Activated T-helper 17 cell treated with anti-CD3 and anti-CD28 coated beads, Interleukin-2, amount 50 U/mL, for 72 hours (primary cell): ENCODE data around the gene BNC2. TPM values are rescaled to one million over a fixed set of nuclear protein-coding genes. Genes with fewer than 3 reads are reported as not detected.

Experiments
- ATAC-seq: fragments of 150-1000 bp; cut with Tn5 transposase; replicated peaks from 2 replicates; pipeline ENCODE4 v1.10.0; 2021; ENCODE audit warnings: mild to moderate bottlenecking, moderate library complexity
- H3K27ac Mint-ChIP-seq: one replicate; pipeline ENCODE4 v1.8.0; 2022; ENCODE audit warnings: mixed read lengths
- H3K27me3 Mint-ChIP-seq: one replicate; pipeline ENCODE4 v1.8.0; 2022; ENCODE audit warnings: mixed read lengths
- H3K36me3 Mint-ChIP-seq: one replicate; pipeline ENCODE4 v1.8.0; 2022; ENCODE audit warnings: low read depth, mild to moderate bottlenecking, mixed read lengths
- H3K4me1 Mint-ChIP-seq: one replicate; pipeline ENCODE4 v1.8.0; 2022; ENCODE audit warnings: mixed read lengths
- H3K4me3 Mint-ChIP-seq: one replicate; pipeline ENCODE4 v1.8.0; 2022; ENCODE audit warnings: mild to moderate bottlenecking, mixed read lengths
- H3K9me3 Mint-ChIP-seq: one replicate; pipeline ENCODE4 v1.8.0; 2022; ENCODE audit warnings: mixed read lengths
- total RNA-seq, 2 donors: library from RNA; stranded (reverse); gene quantifications; one replicate each; pipeline ENCODE4 v1.2.3, GENCODE V29; 2022

BNC2 gene
- total RNA-seq, 2 donors from 2014 or later, result not detected

GRCh38 chr9:16879416-16879815, 8.9 kb upstream of the BNC2 start:
- H3K4me1 Mint-ChIP-seq, result no peaks in the 10 kb centered on the region
- ATAC-seq, result no peak
- no peak overlapping the region for H3K27ac Mint-ChIP-seq
- no peak overlapping the region for H3K4me3 Mint-ChIP-seq
- peaks cover 11% of the 10 kb centered on the region for H3K9me3 Mint-ChIP-seq
- H3K36me3 Mint-ChIP-seq, result no peaks in the 10 kb centered on the region
- no peaks in the 10 kb centered on the region for H3K27me3 Mint-ChIP-seq

GRCh38 chr9:16877256-16877655, 6.8 kb upstream of the BNC2 start:
- Mint-ChIP-seq H3K27me3 (peaks cover 11% of the 10 kb centered on the region), H3K9me3 (peaks cover 10% of the 10 kb centered on the region), H3K4me1 (no peaks in the 10 kb centered on the region), H3K4me3 (no peak overlapping the region), H3K27ac (no peak overlapping the region), H3K36me3 (no peaks in the 10 kb centered on the region)
- ATAC-seq, result no peak

- Mint-ChIP-seq H3K27me3 (peaks cover 23% of the 10 kb centered on the region), H3K9me3 (peaks cover 7% of the 10 kb centered on the region), H3K4me3 (no peak overlapping the region), H3K27ac (no peak overlapping the region), H3K4me1 (no peaks in the 10 kb centered on the region), H3K36me3 (no peaks in the 10 kb centered on the region)
- no peak for ATAC-seq
These were observed 2.8 kb upstream of the BNC2 start for GRCh38 chr9:16873126-16873802.

- Mint-ChIP-seq H3K9me3 (peaks cover 3% of the 10 kb centered on the region), H3K27ac (no peak overlapping the region), H3K4me3 (no peak overlapping the region), H3K4me1 (no peaks in the 10 kb centered on the region), H3K36me3 (no peaks in the 10 kb centered on the region), H3K27me3 (peaks cover 26% of the 10 kb centered on the region)
- ATAC-seq, result no peak
These were observed 1.1 kb upstream of the BNC2 start for GRCh38 chr9:16871336-16872151.

- Mint-ChIP-seq H3K27ac (no peak overlapping the region), H3K4me1 (no peaks in the 10 kb centered on the region), H3K27me3 (peaks cover 26% of the 10 kb centered on the region), H3K36me3 (no peaks in the 10 kb centered on the region), H3K9me3 (peaks cover 3% of the 10 kb centered on the region), H3K4me3 (no peak overlapping the region)
- ATAC-seq, result no peak
These were observed 431 bp downstream of the BNC2 start for GRCh38 chr9:16869882-16870595.

- Mint-ChIP-seq H3K9me3 (peaks cover 3% of the 10 kb centered on the region), H3K4me1 (no peaks in the 10 kb centered on the region), H3K4me3 (no peak overlapping the region), H3K36me3 (no peaks in the 10 kb centered on the region), H3K27me3 (peaks cover 26% of the 10 kb centered on the region), H3K27ac (no peak overlapping the region)
- no peak for ATAC-seq
These were observed 1.2 kb downstream of the BNC2 start for GRCh38 chr9:16869131-16869881.

GRCh38 chr9:16868701-16869100, 1.8 kb downstream of the BNC2 start:
- ATAC-seq, result no peak
- Mint-ChIP-seq H3K27me3 (peaks cover 23% of the 10 kb centered on the region), H3K36me3 (no peaks in the 10 kb centered on the region), H3K4me1 (no peaks in the 10 kb centered on the region), H3K9me3 (peaks cover under 1% of the 10 kb centered on the region), H3K4me3 (no peak overlapping the region), H3K27ac (no peak overlapping the region)

GRCh38 chr9:16867576-16868311, 2.7 kb downstream of the BNC2 start:
- no peak overlapping the region for H3K4me3 Mint-ChIP-seq
- H3K9me3 Mint-ChIP-seq, result no peaks in the 10 kb centered on the region
- no peaks in the 10 kb centered on the region for H3K4me1 Mint-ChIP-seq
- no peak for ATAC-seq
- peaks cover 16% of the 10 kb centered on the region for H3K27me3 Mint-ChIP-seq
- no peaks in the 10 kb centered on the region for H3K36me3 Mint-ChIP-seq
- H3K27ac Mint-ChIP-seq, result no peak overlapping the region

- peaks cover 15% of the 10 kb centered on the region for H3K27me3 Mint-ChIP-seq
- H3K4me3 Mint-ChIP-seq, result no peak overlapping the region
- no peak overlapping the region for H3K27ac Mint-ChIP-seq
- H3K36me3 Mint-ChIP-seq, result no peaks in the 10 kb centered on the region
- no peaks in the 10 kb centered on the region for H3K4me1 Mint-ChIP-seq
- H3K9me3 Mint-ChIP-seq, result no peaks in the 10 kb centered on the region
- ATAC-seq, result no peak
These were observed 3.9 kb downstream of the BNC2 start for GRCh38 chr9:16866587-16866986.

GRCh38 chr9:16864649-16865434, 5.6 kb downstream of the BNC2 start:
- peaks cover 12% of the 10 kb centered on the region for H3K27me3 Mint-ChIP-seq
- no peak for ATAC-seq
- no peaks in the 10 kb centered on the region for H3K4me1 Mint-ChIP-seq
- H3K36me3 Mint-ChIP-seq, result no peaks in the 10 kb centered on the region
- no peak overlapping the region for H3K27ac Mint-ChIP-seq
- no peaks in the 10 kb centered on the region for H3K9me3 Mint-ChIP-seq
- no peak overlapping the region for H3K4me3 Mint-ChIP-seq

GRCh38 chr9:16848179-16848578, 22.3 kb downstream of the BNC2 start:
- H3K27ac Mint-ChIP-seq, result no peak overlapping the region
- no peaks in the 10 kb centered on the region for H3K36me3 Mint-ChIP-seq
- no peaks in the 10 kb centered on the region for H3K4me1 Mint-ChIP-seq
- H3K27me3 Mint-ChIP-seq, result no peaks in the 10 kb centered on the region
- no peaks in the 10 kb centered on the region for H3K9me3 Mint-ChIP-seq
- no peak overlapping the region for H3K4me3 Mint-ChIP-seq
- no peak for ATAC-seq

GRCh38 chr9:16846986-16847385, 23.5 kb downstream of the BNC2 start:
- Mint-ChIP-seq H3K27ac (no peak overlapping the region), H3K4me1 (no peaks in the 10 kb centered on the region), H3K9me3 (no peaks in the 10 kb centered on the region), H3K4me3 (no peak overlapping the region), H3K27me3 (no peaks in the 10 kb centered on the region), H3K36me3 (no peaks in the 10 kb centered on the region)
- no peak for ATAC-seq

- H3K9me3 Mint-ChIP-seq, result no peaks in the 10 kb centered on the region
- no peak overlapping the region for H3K27ac Mint-ChIP-seq
- H3K36me3 Mint-ChIP-seq, result no peaks in the 10 kb centered on the region
- H3K4me3 Mint-ChIP-seq, result no peak overlapping the region
- ATAC-seq, result no peak
- no peaks in the 10 kb centered on the region for H3K4me1 Mint-ChIP-seq
- no peaks in the 10 kb centered on the region for H3K27me3 Mint-ChIP-seq
These were observed 24.1 kb downstream of the BNC2 start for GRCh38 chr9:16846367-16846766.
